Measurements from ENCODE around the gene GRIN2A.

Gene GRIN2A

GRCh38 chr16:10150906-10151305 is 31.3 kb downstream of the GRIN2A start:
- Histone ChIP-seq H3K9me3 (ENCODE audit: control insufficient read depth in 5 of 5, low read length in 5 of 5) (no peaks in the 10 kb centered on the region), H3K9ac (ENCODE audit: low read length in 5 of 5) (no peak overlapping the region), H3K27ac (ENCODE audit: low read depth, low read length) (no peak overlapping the region), H3K27me3 (ENCODE audit: control insufficient read depth in 5 of 5, insufficient read depth in 4 of 5, low read length in 5 of 5) (peaks cover 0 to 11% (median 3%) of the 10 kb centered on the region in 5 donors), H3K4me3 (ENCODE audit: low read depth in 1 of 5, low read length in 5 of 5) (no peak overlapping the region), H3K36me3 (ENCODE audit: control insufficient read depth in 5 of 5, insufficient read depth in 5 of 5, low read length in 5 of 5) (no peaks in the 10 kb centered on the region), H3K4me1 (ENCODE audit: control insufficient read depth in 5 of 5, insufficient read depth in 5 of 5, low read length in 5 of 5) (no peaks in the 10 kb centered on the region)

GRCh38 chr16:10145542-10146035 is 36.6 kb downstream of the GRIN2A start:
- Histone ChIP-seq H3K27ac (ENCODE audit: low read depth, low read length) (no peak overlapping the region), H3K4me1 (ENCODE audit: control insufficient read depth in 5 of 5, insufficient read depth in 5 of 5, low read length in 5 of 5) (no peaks in the 10 kb centered on the region), H3K9me3 (ENCODE audit: control insufficient read depth in 5 of 5, low read length in 5 of 5) (no peaks in the 10 kb centered on the region), H3K36me3 (ENCODE audit: control insufficient read depth in 5 of 5, insufficient read depth in 5 of 5, low read length in 5 of 5) (no peaks in the 10 kb centered on the region), H3K9ac (ENCODE audit: low read length in 5 of 5) (no peak overlapping the region), H3K4me3 (ENCODE audit: low read depth in 1 of 5, low read length in 5 of 5) (no peak overlapping the region), H3K27me3 (ENCODE audit: control insufficient read depth in 5 of 5, insufficient read depth in 4 of 5, low read length in 5 of 5) (peaks cover 0 to 4% (median 0%) of the 10 kb centered on the region in 5 donors)

- Histone ChIP-seq H3K4me1 (ENCODE audit: control insufficient read depth in 5 of 5, insufficient read depth in 5 of 5, low read length in 5 of 5) (no peaks in the 10 kb centered on the region), H3K9me3 (ENCODE audit: control insufficient read depth in 5 of 5, low read length in 5 of 5) (no peaks in the 10 kb centered on the region), H3K27me3 (ENCODE audit: control insufficient read depth in 5 of 5, insufficient read depth in 4 of 5, low read length in 5 of 5) (peaks cover 0 to 3% (median 0%) of the 10 kb centered on the region in 5 donors), H3K4me3 (ENCODE audit: low read depth in 1 of 5, low read length in 5 of 5) (no peak overlapping the region), H3K9ac (ENCODE audit: low read length in 5 of 5) (no peak overlapping the region), H3K36me3 (ENCODE audit: control insufficient read depth in 5 of 5, insufficient read depth in 5 of 5, low read length in 5 of 5) (no peaks in the 10 kb centered on the region), H3K27ac (ENCODE audit: low read depth, low read length) (no peak overlapping the region)
Observed at GRCh38 chr16:10141671-10142070, 40.6 kb downstream of the GRIN2A start.

- Histone ChIP-seq H3K36me3 (ENCODE audit: control insufficient read depth in 5 of 5, insufficient read depth in 5 of 5, low read length in 5 of 5) (no peaks in the 10 kb centered on the region), H3K9ac (ENCODE audit: low read length in 5 of 5) (no peak overlapping the region), H3K4me3 (ENCODE audit: low read depth in 1 of 5, low read length in 5 of 5) (no peak overlapping the region), H3K27ac (ENCODE audit: low read depth, low read length) (no peak overlapping the region), H3K4me1 (ENCODE audit: control insufficient read depth in 5 of 5, insufficient read depth in 5 of 5, low read length in 5 of 5) (no peaks in the 10 kb centered on the region), H3K27me3 (ENCODE audit: control insufficient read depth in 5 of 5, insufficient read depth in 4 of 5, low read length in 5 of 5) (no peaks in the 10 kb centered on the region), H3K9me3 (ENCODE audit: control insufficient read depth in 5 of 5, low read length in 5 of 5) (no peaks in the 10 kb centered on the region)
Observed at GRCh38 chr16:10138881-10139280, 43.3 kb downstream of the GRIN2A start.

GRCh38 chr16:10137341-10137740 is 44.9 kb downstream of the GRIN2A start:
- Histone ChIP-seq H3K4me1 (ENCODE audit: control insufficient read depth in 5 of 5, insufficient read depth in 5 of 5, low read length in 5 of 5) (no peaks in the 10 kb centered on the region), H3K9me3 (ENCODE audit: control insufficient read depth in 5 of 5, low read length in 5 of 5) (peaks cover 0 to 6% (median 3%) of the 10 kb centered on the region in 5 donors), H3K27ac (ENCODE audit: low read depth, low read length) (no peak overlapping the region), H3K9ac (ENCODE audit: low read length in 5 of 5) (no peak overlapping the region), H3K36me3 (ENCODE audit: control insufficient read depth in 5 of 5, insufficient read depth in 5 of 5, low read length in 5 of 5) (no peaks in the 10 kb centered on the region), H3K4me3 (ENCODE audit: low read depth in 1 of 5, low read length in 5 of 5) (no peak overlapping the region), H3K27me3 (ENCODE audit: control insufficient read depth in 5 of 5, insufficient read depth in 4 of 5, low read length in 5 of 5) (no peaks in the 10 kb centered on the region)

GRCh38 chr16:10136916-10137315 is 45.3 kb downstream of the GRIN2A start:
- Histone ChIP-seq H3K36me3 (ENCODE audit: control insufficient read depth in 5 of 5, insufficient read depth in 5 of 5, low read length in 5 of 5) (no peaks in the 10 kb centered on the region), H3K9me3 (ENCODE audit: control insufficient read depth in 5 of 5, low read length in 5 of 5) (peaks cover 0 to 7% (median 3%) of the 10 kb centered on the region in 5 donors), H3K27ac (ENCODE audit: low read depth, low read length) (no peak overlapping the region), H3K27me3 (ENCODE audit: control insufficient read depth in 5 of 5, insufficient read depth in 4 of 5, low read length in 5 of 5) (no peaks in the 10 kb centered on the region), H3K4me1 (ENCODE audit: control insufficient read depth in 5 of 5, insufficient read depth in 5 of 5, low read length in 5 of 5) (no peaks in the 10 kb centered on the region), H3K4me3 (ENCODE audit: low read depth in 1 of 5, low read length in 5 of 5) (no peak overlapping the region), H3K9ac (ENCODE audit: low read length in 5 of 5) (no peak overlapping the region)

- H3K27ac ChIP-seq (ENCODE audit: low read depth, low read length) = no peak overlapping the region
- no peak overlapping the region for H3K9ac ChIP-seq (ENCODE audit: low read length in 5 of 5)
- H3K4me3 ChIP-seq (ENCODE audit: low read depth in 1 of 5, low read length in 5 of 5) = no peak overlapping the region
- H3K4me1 ChIP-seq (ENCODE audit: control insufficient read depth in 5 of 5, insufficient read depth in 5 of 5, low read length in 5 of 5) = no peaks in the 10 kb centered on the region
- H3K27me3 ChIP-seq (ENCODE audit: control insufficient read depth in 5 of 5, insufficient read depth in 4 of 5, low read length in 5 of 5) = peaks cover 0 to 3% (median 0%) of the 10 kb centered on the region in 5 donors
- no peaks in the 10 kb centered on the region for H3K36me3 ChIP-seq (ENCODE audit: control insufficient read depth in 5 of 5, insufficient read depth in 5 of 5, low read length in 5 of 5)
- peaks cover 0 to 7% (median 3%) of the 10 kb centered on the region in 5 donors for H3K9me3 ChIP-seq (ENCODE audit: control insufficient read depth in 5 of 5, low read length in 5 of 5)
Observed at GRCh38 chr16:10130538-10130937, 51.7 kb downstream of the GRIN2A start.

- peaks cover 0 to 7% (median 3%) of the 10 kb centered on the region in 5 donors for H3K9me3 ChIP-seq (ENCODE audit: control insufficient read depth in 5 of 5, low read length in 5 of 5)
- no peak overlapping the region for H3K4me3 ChIP-seq (ENCODE audit: low read depth in 1 of 5, low read length in 5 of 5)
- no peaks in the 10 kb centered on the region for H3K4me1 ChIP-seq (ENCODE audit: control insufficient read depth in 5 of 5, insufficient read depth in 5 of 5, low read length in 5 of 5)
Observed at GRCh38 chr16:10128397-10129258, 53.6 kb downstream of the GRIN2A start.

GRCh38 chr16:10126686-10127085 is 55.5 kb downstream of the GRIN2A start:
- Histone ChIP-seq H3K4me3 (ENCODE audit: low read depth in 1 of 5, low read length in 5 of 5) (no peak overlapping the region), H3K27me3 (ENCODE audit: control insufficient read depth in 5 of 5, insufficient read depth in 4 of 5, low read length in 5 of 5) (peaks cover 0 to 7% (median 2%) of the 10 kb centered on the region in 5 donors), H3K36me3 (ENCODE audit: control insufficient read depth in 5 of 5, insufficient read depth in 5 of 5, low read length in 5 of 5) (no peaks in the 10 kb centered on the region), H3K9me3 (ENCODE audit: control insufficient read depth in 5 of 5, low read length in 5 of 5) (no peaks in the 10 kb centered on the region), H3K4me1 (ENCODE audit: control insufficient read depth in 5 of 5, insufficient read depth in 5 of 5, low read length in 5 of 5) (peaks cover 0 to 4% (median 0%) of the 10 kb centered on the region in 5 donors), H3K9ac (ENCODE audit: low read length in 5 of 5) (no peak overlapping the region), H3K27ac (ENCODE audit: low read depth, low read length) (no peak overlapping the region)

More at GRCh38 chr16:10128397-10129258, 53.6 kb downstream of the GRIN2A start:
- Histone ChIP-seq H3K36me3 (ENCODE audit: control insufficient read depth in 5 of 5, insufficient read depth in 5 of 5, low read length in 5 of 5) (no peaks in the 10 kb centered on the region), H3K27ac (ENCODE audit: low read depth, low read length) (no peak overlapping the region), H3K9ac (ENCODE audit: low read length in 5 of 5) (no peak overlapping the region), H3K27me3 (ENCODE audit: control insufficient read depth in 5 of 5, insufficient read depth in 4 of 5, low read length in 5 of 5) (peaks cover 0 to 5% (median 2%) of the 10 kb centered on the region in 5 donors)

- no peak overlapping the region for H3K9ac ChIP-seq (ENCODE audit: low read length in 5 of 5)
- no peak overlapping the region for H3K4me3 ChIP-seq (ENCODE audit: low read depth in 1 of 5, low read length in 5 of 5)
- peaks cover 0 to 4% (median 0%) of the 10 kb centered on the region in 5 donors for H3K4me1 ChIP-seq (ENCODE audit: control insufficient read depth in 5 of 5, insufficient read depth in 5 of 5, low read length in 5 of 5)
- no peak overlapping the region for H3K27ac ChIP-seq (ENCODE audit: low read depth, low read length)
- H3K27me3 ChIP-seq (ENCODE audit: control insufficient read depth in 5 of 5, insufficient read depth in 4 of 5, low read length in 5 of 5) = peaks cover 0 to 10% (median 2%) of the 10 kb centered on the region in 5 donors
- no peaks in the 10 kb centered on the region for H3K36me3 ChIP-seq (ENCODE audit: control insufficient read depth in 5 of 5, insufficient read depth in 5 of 5, low read length in 5 of 5)
- peaks cover 0 to 5% (median 4%) of the 10 kb centered on the region in 5 donors for H3K9me3 ChIP-seq (ENCODE audit: control insufficient read depth in 5 of 5, low read length in 5 of 5)
Observed at GRCh38 chr16:10123141-10123540, 59.1 kb downstream of the GRIN2A start.

Data from subcutaneous abdominal adipose tissue (tissue), 5 donors.